Natural killer cell (primary cell): ENCODE results near the gene ADAMTS19. TPM values are rescaled to one million over a fixed set of nuclear protein-coding genes. Genes with fewer than 3 reads are reported as not detected.

Experiments
- ATAC-seq, 3 donors: fragments of 150-1000 bp in 2 of 3; fragments of 200-7000 bp in 1 of 3; cut with Tn5 transposase; 1 replicate in 1 of 3; 2 replicates in 2 of 3; pipeline ENCODE4 v1.10.0; 2021; ENCODE audit warnings: mild to moderate bottlenecking in 2 of 3, moderate library complexity in 2 of 3
- DNase-seq, 2 donors: peaks; one replicate each; pipeline versions ENCODE4 v3.0.0 to v3.0.0-alpha.2; 2013 to 2021; ENCODE audit warnings: mixed read lengths in 1 of 2
- H3K27ac ChIP-seq: one replicate; pipeline ENCODE4 v1.5.1; 2013; ENCODE audit warnings: mild to moderate bottlenecking, low read length
- H3K27me3 ChIP-seq: one replicate; pipeline ENCODE4 v1.6.1; 2013; ENCODE audit warnings: low read length; ENCODE audit not compliant: control insufficient read depth, insufficient read depth
- H3K36me3 ChIP-seq: one replicate; pipeline ENCODE4 v1.6.1; 2013; ENCODE audit warnings: low read length; ENCODE audit not compliant: control insufficient read depth, insufficient read depth
- H3K4me1 ChIP-seq: one replicate; pipeline ENCODE4 v1.6.1; 2013; ENCODE audit warnings: low read length; ENCODE audit not compliant: control insufficient read depth, insufficient read depth
- H3K4me3 ChIP-seq: one replicate; pipeline ENCODE4 v1.5.1; 2013; ENCODE audit warnings: low read length
- H3K9me3 ChIP-seq: one replicate; pipeline ENCODE4 v1.6.1; 2013; ENCODE audit warnings: low read length; ENCODE audit not compliant: control insufficient read depth, insufficient read depth
- H3K27ac Mint-ChIP-seq, 2 donors: one replicate each; pipeline ENCODE4 v1.8.0; 2022; ENCODE audit warnings: mild to moderate bottlenecking in 2 of 2, mixed read lengths in 2 of 2, moderate library complexity in 1 of 2
- H3K27me3 Mint-ChIP-seq, 2 donors: one replicate each; pipeline ENCODE4 v1.8.0; 2022; ENCODE audit warnings: low read depth in 2 of 2, mixed read lengths in 2 of 2
- H3K36me3 Mint-ChIP-seq: one replicate; pipeline ENCODE4 v1.8.0; 2022; ENCODE audit warnings: mixed read lengths
- H3K4me1 Mint-ChIP-seq, 2 donors: one replicate each; pipeline ENCODE4 v1.8.0; 2022; ENCODE audit warnings: mixed read lengths in 2 of 2
- H3K4me3 Mint-ChIP-seq: one replicate; pipeline ENCODE4 v1.8.0; 2022; ENCODE audit warnings: mild to moderate bottlenecking, moderate library complexity, mixed read lengths
- H3K9me3 Mint-ChIP-seq, 2 donors: one replicate each; pipeline ENCODE4 v1.8.0; 2022; ENCODE audit warnings: mixed read lengths in 2 of 2
- WGBS: methylation state at CpG from one replicate; pipeline ENCODE4 v1.1.7; 2013; ENCODE audit warnings: missing lambda C conversion rate; ENCODE audit not compliant: insufficient coverage; 5-methylcytosine and 5-hydroxymethylcytosine counted together
- intact Hi-C: fragments of 100-400 bp; cut with micrococcal nuclease; formaldehyde crosslinking; loops from one replicate; pipeline ENCODE4 v1.14.2; 2022
- total RNA-seq, 4 donors: library from RNA; stranded (reverse); fragments of 120-200 nt in 1 of 4; gene quantifications; one replicate each; pipeline versions ENCODE4 v1.2.3 to v1.2.4, GENCODE V29; 2013 to 2022
- TF ChIP-seq, protein P1 (sequence below): fragments of 200-600 bp; IDR thresholded peaks from one replicate; pipeline ENCODE4 v1.8.0; 2022; ENCODE audit warnings: antibody characterized with exemption

Gene ADAMTS19
- total RNA-seq, 3 donors from 2014 or later (not counting 1 experiment from before 2014, with no cell fraction given): not detected

GRCh38 chr5:129781594-129781993 lies 321.5 kb downstream of the ADAMTS19 start:
- intact Hi-C loops: no loop called here
- Histone ChIP-seq H3K4me1 (no peaks in the 10 kb centered on the region), H3K4me3 (no peak overlapping the region), H3K36me3 (no peaks in the 10 kb centered on the region), H3K27ac (no peak overlapping the region), H3K9me3 (peaks cover 2% of the 10 kb centered on the region), H3K27me3 (no peaks in the 10 kb centered on the region)
- ATAC-seq (no peak), DNase-seq (no peak)
- TF ChIP-seq, protein P1, sequence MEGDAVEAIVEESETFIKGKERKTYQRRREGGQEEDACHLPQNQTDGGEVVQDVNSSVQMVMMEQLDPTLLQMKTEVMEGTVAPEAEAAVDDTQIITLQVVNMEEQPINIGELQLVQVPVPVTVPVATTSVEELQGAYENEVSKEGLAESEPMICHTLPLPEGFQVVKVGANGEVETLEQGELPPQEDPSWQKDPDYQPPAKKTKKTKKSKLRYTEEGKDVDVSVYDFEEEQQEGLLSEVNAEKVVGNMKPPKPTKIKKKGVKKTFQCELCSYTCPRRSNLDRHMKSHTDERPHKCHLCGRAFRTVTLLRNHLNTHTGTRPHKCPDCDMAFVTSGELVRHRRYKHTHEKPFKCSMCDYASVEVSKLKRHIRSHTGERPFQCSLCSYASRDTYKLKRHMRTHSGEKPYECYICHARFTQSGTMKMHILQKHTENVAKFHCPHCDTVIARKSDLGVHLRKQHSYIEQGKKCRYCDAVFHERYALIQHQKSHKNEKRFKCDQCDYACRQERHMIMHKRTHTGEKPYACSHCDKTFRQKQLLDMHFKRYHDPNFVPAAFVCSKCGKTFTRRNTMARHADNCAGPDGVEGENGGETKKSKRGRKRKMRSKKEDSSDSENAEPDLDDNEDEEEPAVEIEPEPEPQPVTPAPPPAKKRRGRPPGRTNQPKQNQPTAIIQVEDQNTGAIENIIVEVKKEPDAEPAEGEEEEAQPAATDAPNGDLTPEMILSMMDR: no peak
- no peak overlapping the region for H3K4me3 Mint-ChIP-seq
- no peaks in the 10 kb centered on the region for H3K27me3 Mint-ChIP-seq
- H3K9me3 Mint-ChIP-seq: peaks cover 4 to 5% of the 10 kb centered on the region in 2 donors
- H3K4me1 Mint-ChIP-seq: no peaks in the 10 kb centered on the region
- 96% methylated on average over 2 of the region's 2 CpGs for WGBS
- H3K36me3 Mint-ChIP-seq: no peaks in the 10 kb centered on the region
- H3K27ac Mint-ChIP-seq: no peak overlapping the region
